Duodenal mucosa (tissue), 2 donors: ENCODE results near the gene KCMF1.

Experiments used
- H3K27ac ChIP-seq: one replicate; pipeline ENCODE4 v1.7.0; 2013; ENCODE audit warnings: low read depth, low read length
- H3K27me3 ChIP-seq, 2 donors: one replicate each; pipeline ENCODE4 v1.7.0; 2013; ENCODE audit warnings: low read length in 2 of 2, control low read depth in 1 of 2; ENCODE audit not compliant: insufficient read depth in 2 of 2, control insufficient read depth in 1 of 2
- H3K36me3 ChIP-seq, 2 donors: one replicate each; pipeline ENCODE4 v1.7.0; 2013; ENCODE audit warnings: low read length in 2 of 2, control low read depth in 1 of 2; ENCODE audit not compliant: insufficient read depth in 2 of 2, control insufficient read depth in 1 of 2
- H3K4me1 ChIP-seq, 2 donors: one replicate each; pipeline ENCODE4 v1.7.0; 2013; ENCODE audit warnings: low read length in 2 of 2, control low read depth in 1 of 2; ENCODE audit not compliant: insufficient read depth in 2 of 2, control insufficient read depth in 1 of 2
- H3K4me3 ChIP-seq, 2 donors: one replicate each; pipeline ENCODE4 v1.7.0; 2013; ENCODE audit warnings: low read length in 2 of 2, low read depth in 1 of 2
- H3K9ac ChIP-seq, 2 donors: one replicate each; pipeline ENCODE4 v1.7.0; 2013; ENCODE audit warnings: low read length in 2 of 2, low read depth in 1 of 2
- H3K9me3 ChIP-seq, 2 donors: one replicate each; pipeline ENCODE4 v1.7.0; 2013; ENCODE audit warnings: low read length in 2 of 2, control low read depth in 1 of 2; ENCODE audit not compliant: control insufficient read depth in 1 of 2

The KCMF1 gene

DNA sequence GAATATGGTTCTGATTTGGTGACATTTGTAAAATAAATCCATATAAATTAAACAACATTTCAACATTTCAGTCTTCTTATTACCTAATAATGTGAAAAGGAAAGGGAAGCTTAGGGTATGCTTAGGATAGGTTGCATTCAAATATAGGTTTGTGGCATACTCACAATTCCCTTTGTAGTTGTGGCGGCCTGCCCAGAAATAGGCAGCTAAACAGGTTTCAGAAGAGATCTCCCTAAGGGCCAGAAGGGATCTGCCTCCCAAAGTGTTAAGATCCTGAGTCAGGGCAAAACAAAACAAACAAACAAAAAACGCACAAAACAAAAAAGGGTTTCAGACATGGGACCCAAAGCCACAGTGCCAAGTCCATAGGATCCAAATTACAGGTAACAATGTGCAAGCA lies 120.9 kb downstream of the KCMF1 start:
- Histone ChIP-seq H3K4me1 (no peaks in the 10 kb centered on the region), H3K9ac (no peak overlapping the region), H3K36me3 (no peaks in the 10 kb centered on the region), H3K4me3 (no peak overlapping the region), H3K27ac (no peak overlapping the region), H3K27me3 (no peaks in the 10 kb centered on the region), H3K9me3 (no peaks in the 10 kb centered on the region)

DNA sequence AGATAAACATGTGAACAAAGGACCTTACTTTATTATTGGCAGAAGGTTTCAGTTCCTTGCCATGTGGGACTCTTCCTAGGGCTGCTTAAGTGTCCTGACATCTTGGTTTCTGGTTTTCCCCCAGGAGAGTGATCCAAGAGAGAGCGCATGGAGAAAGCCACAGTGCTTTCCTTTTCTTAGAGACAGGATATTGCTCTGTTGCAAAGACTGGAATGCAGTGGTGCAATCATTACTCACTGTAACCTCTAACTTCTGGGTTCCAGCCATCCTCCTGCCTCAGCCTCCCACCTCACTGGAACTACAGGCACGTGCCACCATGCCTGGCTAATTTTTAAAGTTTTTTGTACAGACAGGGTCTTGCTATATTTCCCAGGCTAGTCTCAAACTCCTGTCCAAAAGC lies 124.1 kb downstream of the KCMF1 start:
- Histone ChIP-seq H3K4me3 (no peak overlapping the region), H3K9ac (no peak overlapping the region), H3K9me3 (no peaks in the 10 kb centered on the region), H3K27ac (no peak overlapping the region), H3K27me3 (no peaks in the 10 kb centered on the region), H3K36me3 (no peaks in the 10 kb centered on the region), H3K4me1 (no peaks in the 10 kb centered on the region)

GRCh38 chr2:85096616-85097015 lies 125.7 kb downstream of the KCMF1 start:
- Histone ChIP-seq H3K9ac (no peak overlapping the region), H3K9me3 (no peaks in the 10 kb centered on the region), H3K4me3 (no peak overlapping the region), H3K27ac (no peak overlapping the region), H3K27me3 (no peaks in the 10 kb centered on the region), H3K4me1 (no peaks in the 10 kb centered on the region), H3K36me3 (no peaks in the 10 kb centered on the region)

- Histone ChIP-seq H3K27ac (no peak overlapping the region), H3K27me3 (no peaks in the 10 kb centered on the region), H3K9me3 (no peaks in the 10 kb centered on the region), H3K4me1 (no peaks in the 10 kb centered on the region), H3K36me3 (no peaks in the 10 kb centered on the region), H3K4me3 (no peak overlapping the region), H3K9ac (no peak overlapping the region)
These were observed 133.3 kb downstream of the KCMF1 start for GRCh38 chr2:85104228-85104627.

GRCh38 chr2:85106489-85107180 lies 135.7 kb downstream of the KCMF1 start:
- Histone ChIP-seq H3K27me3 (no peaks in the 10 kb centered on the region), H3K9me3 (no peaks in the 10 kb centered on the region), H3K4me1 (no peaks in the 10 kb centered on the region), H3K36me3 (no peaks in the 10 kb centered on the region), H3K9ac (no peak overlapping the region), H3K4me3 (no peak overlapping the region), H3K27ac (no peak overlapping the region)
